22Rv1 (cell line): ENCODE measurements around the gene LRPAP1.

ENCODE experiments used
- CTCF ChIP-seq: fragments of 450-650 bp; IDR thresholded peaks from 2 replicates; pipeline ENCODE4 v1.5.1; 2017; ENCODE audit warnings: mild to moderate bottlenecking
- ZFX ChIP-seq: fragments of 450-650 bp; IDR thresholded peaks from 2 replicates; pipeline ENCODE4 v1.6.1; 2017; ENCODE audit warnings: antibody characterized with exemption, borderline replicate concordance

- TF ChIP-seq CTCF, result no peak
- TF ChIP-seq ZFX, result no peak
These were observed 11.9 kb downstream of the LRPAP1 start for GRCh38 chr4:3520276-3520675.
